GM18519 (cell line): ENCODE results near the gene KCNQ1.

ENCODE experiments used
- ATAC-seq: cut with Tn5 transposase; IDR thresholded peaks from one replicate; pipeline ENCODE4 v1.9.1; 2021; ENCODE audit warnings: mild to moderate bottlenecking, moderate library complexity; ENCODE audit not compliant: unreplicated experiment, low FRiP score

The KCNQ1 gene

GRCh38 chr11:2766166-2766565, 321.4 kb downstream of the KCNQ1 start:
- ATAC-seq, result no peak

GRCh38 chr11:2767071-2767470, 322.3 kb downstream of the KCNQ1 start:
- no peak for ATAC-seq

- no peak for ATAC-seq
Measured at GRCh38 chr11:2767801-2768200, 323.0 kb downstream of the KCNQ1 start.

GRCh38 chr11:2768471-2769408, 323.9 kb downstream of the KCNQ1 start:
- ATAC-seq, result no peak

- no peak for ATAC-seq
Measured at GRCh38 chr11:2769409-2770095, 324.7 kb downstream of the KCNQ1 start.

- ATAC-seq, result no peak
Measured at GRCh38 chr11:2770096-2770751, 325.4 kb downstream of the KCNQ1 start.

- ATAC-seq, result no peak
Measured at GRCh38 chr11:2770761-2771301, 326.0 kb downstream of the KCNQ1 start.

GRCh38 chr11:2771758-2772466, 327.1 kb downstream of the KCNQ1 start:
- no peak for ATAC-seq

- ATAC-seq, result no peak
Measured at GRCh38 chr11:2772544-2773031, 327.8 kb downstream of the KCNQ1 start.

GRCh38 chr11:2774173-2775082, 329.6 kb downstream of the KCNQ1 start:
- no peak for ATAC-seq

GRCh38 chr11:2775083-2775625, 330.3 kb downstream of the KCNQ1 start:
- ATAC-seq, result no peak

GRCh38 chr11:2775626-2776350, 331.0 kb downstream of the KCNQ1 start:
- no peak for ATAC-seq

GRCh38 chr11:2776351-2777061, 331.7 kb downstream of the KCNQ1 start:
- no peak for ATAC-seq

- ATAC-seq, result no peak
Measured at GRCh38 chr11:2777386-2777785, 332.6 kb downstream of the KCNQ1 start.

GRCh38 chr11:2777871-2778629, 333.2 kb downstream of the KCNQ1 start:
- ATAC-seq, result no peak

GRCh38 chr11:2778630-2779498, 334.1 kb downstream of the KCNQ1 start:
- no peak for ATAC-seq
